HG03460 (cell line): ENCODE results near the gene SLMAP.
"Not testable (repeated sequence)": the region's sequence is repeated elsewhere in the genome, so short reads cannot be mapped to it uniquely, and the experiment has no call there.

Experiments used
- ATAC-seq: cut with Tn5 transposase; IDR thresholded peaks from one replicate; pipeline ENCODE4 v1.9.1; 2021; ENCODE audit not compliant: unreplicated experiment

Gene SLMAP

GRCh38 chr3:57826952-57827723 is 71.0 kb downstream of the SLMAP start:
- ATAC-seq = no peak

- no peak for ATAC-seq
These were observed 71.6 kb downstream of the SLMAP start for GRCh38 chr3:57827757-57828156.

GRCh38 chr3:57832486-57832885 is 76.4 kb downstream of the SLMAP start:
- ATAC-seq = no peak

- ATAC-seq = no peak
These were observed 76.8 kb downstream of the SLMAP start for GRCh38 chr3:57832900-57833313.

- no peak for ATAC-seq
These were observed 77.7 kb downstream of the SLMAP start for GRCh38 chr3:57833763-57834162.

- no peak for ATAC-seq
These were observed 81.6 kb downstream of the SLMAP start for GRCh38 chr3:57837686-57838085.

- no peak for ATAC-seq
These were observed 82.5 kb downstream of the SLMAP start for GRCh38 chr3:57838627-57839026.

GRCh38 chr3:57840473-57840872 is 84.4 kb downstream of the SLMAP start:
- no peak for ATAC-seq

- ATAC-seq = no peak
These were observed 85.7 kb downstream of the SLMAP start for GRCh38 chr3:57841818-57842217.

- no peak for ATAC-seq
These were observed 92.1 kb downstream of the SLMAP start for GRCh38 chr3:57848177-57848738.

GRCh38 chr3:57851304-57851703 is 95.2 kb downstream of the SLMAP start:
- no peak for ATAC-seq

- no peak for ATAC-seq
These were observed 96.8 kb downstream of the SLMAP start for GRCh38 chr3:57852896-57853295.

- no peak for ATAC-seq
These were observed 99.2 kb downstream of the SLMAP start for GRCh38 chr3:57855281-57855680.

- ATAC-seq = no peak
These were observed 99.8 kb downstream of the SLMAP start for GRCh38 chr3:57855943-57856342.

GRCh38 chr3:57856675-57857074 is 100.6 kb downstream of the SLMAP start:
- ATAC-seq = no peak

GRCh38 chr3:57862894-57863293 is 106.8 kb downstream of the SLMAP start:
- ATAC-seq = no peak

- no peak for ATAC-seq
These were observed 107.3 kb downstream of the SLMAP start for GRCh38 chr3:57863380-57863779.

- ATAC-seq = no peak
These were observed 108.7 kb downstream of the SLMAP start for GRCh38 chr3:57864853-57865252.

- ATAC-seq = not testable (repeated sequence)
These were observed 113.0 kb downstream of the SLMAP start for GRCh38 chr3:57869110-57869509.

- no peak for ATAC-seq
These were observed 116.5 kb downstream of the SLMAP start for GRCh38 chr3:57872606-57873005.

GRCh38 chr3:57876632-57877031 is 120.5 kb downstream of the SLMAP start:
- no peak for ATAC-seq

- no peak for ATAC-seq
These were observed 121.0 kb downstream of the SLMAP start for GRCh38 chr3:57877116-57877515.

GRCh38 chr3:57884436-57884835 is 128.3 kb downstream of the SLMAP start:
- ATAC-seq = not testable (repeated sequence)
